Fibroblast of lung (primary cell): ENCODE data around the gene CCDC69. TPM values are rescaled to one million over a fixed set of nuclear protein-coding genes. Genes with fewer than 3 reads are reported as not detected.

Experiments
- DNase-seq, 2 donors: peaks; one replicate each; pipeline versions ENCODE4 v3.0.0 to v3.0.0-alpha.2; 2010; ENCODE audit warnings: low read depth in 2 of 2
- H2AFZ ChIP-seq: 2 replicates; pipeline ENCODE4 v1.5.1; 2012; ENCODE audit warnings: low read length, control low read depth, inconsistent platforms
- H3K27ac ChIP-seq: 2 replicates; pipeline ENCODE4 v1.5.1; 2011; ENCODE audit warnings: low read length, control low read depth; ENCODE audit not compliant: insufficient read depth
- H3K27me3 ChIP-seq: 2 replicates; pipeline ENCODE4 v1.5.1; 2011; ENCODE audit warnings: mild to moderate bottlenecking, low read length; ENCODE audit not compliant: control insufficient read depth, insufficient read depth
- H3K36me3 ChIP-seq: 2 replicates; pipeline ENCODE4 v1.5.1; 2011; ENCODE audit warnings: low read length; ENCODE audit not compliant: control insufficient read depth, insufficient read depth
- H3K4me1 ChIP-seq: 2 replicates; pipeline ENCODE4 v1.5.1; 2011; ENCODE audit warnings: low read length; ENCODE audit not compliant: control insufficient read depth, insufficient read depth; ENCODE audit errors: extremely low read depth
- H3K4me2 ChIP-seq: 2 replicates; pipeline ENCODE4 v1.5.1; 2011; ENCODE audit warnings: low read length, control low read depth; ENCODE audit not compliant: insufficient read depth; ENCODE audit errors: extremely low read depth
- H3K4me3 ChIP-seq, 4 experiments: fragments of 200-600 bp in 1 of 4; sonication (generic) in 1 of 4; replicated peaks in 1 of 4; 2 replicates each; pipeline ENCODE4 v1.5.1; 2011 to 2016; ENCODE audit warnings: low read length in 4 of 4, low read depth in 3 of 4, mild to moderate bottlenecking in 3 of 4, control low read depth in 2 of 4, inconsistent platforms in 1 of 4, mixed read lengths in 1 of 4; ENCODE audit not compliant: insufficient read depth in 1 of 4; ENCODE audit errors: control extremely low read depth in 1 of 4
- H3K79me2 ChIP-seq: 2 replicates; pipeline ENCODE4 v1.5.1; 2012; ENCODE audit warnings: mild to moderate bottlenecking, low read length, inconsistent platforms; ENCODE audit not compliant: control insufficient read depth, insufficient read depth
- H3K9ac ChIP-seq: 2 replicates; pipeline ENCODE4 v1.5.1; 2011; ENCODE audit warnings: mild to moderate bottlenecking, low read length, control low read depth; ENCODE audit not compliant: insufficient read depth
- H3K9me3 ChIP-seq: 2 replicates; pipeline ENCODE4 v1.5.1; 2012; ENCODE audit warnings: low read depth, low read length; ENCODE audit not compliant: control insufficient read depth, insufficient read depth
- H4K20me1 ChIP-seq: 2 replicates; pipeline ENCODE4 v1.5.1; 2011; ENCODE audit warnings: low read length; ENCODE audit not compliant: control insufficient read depth, insufficient read depth; ENCODE audit errors: extremely low read depth
- EZH2 ChIP-seq: IDR thresholded peaks from 2 replicates; pipeline ENCODE4 v1.5.1; 2012; ENCODE audit warnings: low read length, control low read depth, mild to moderate bottlenecking; ENCODE audit errors: missing control alignments
- polyA plus RNA-seq, 2 donors: library from polyadenylated mRNA; depleted of rRNA in 1 of 2; stranded (reverse) in 1 of 2; unstranded in 1 of 2; fragments of >200 nt; gene quantifications; 2 replicates each; pipeline ENCODE4 v1.2.1, GENCODE V29; 2011 to 2012; ENCODE audit warnings: missing spikeins in 1 of 2
- total RNA-seq: library from RNA; depleted of rRNA; stranded (reverse); fragments of >200 nt; gene quantifications from 2 replicates; pipeline ENCODE4 v1.2.1, GENCODE V29; 2014
- TF ChIP-seq, protein P1 (sequence below), 2 donors: IDR thresholded peaks in 1 of 2; conservative IDR thresholded peaks in 1 of 2; 1 replicate in 1 of 2; 2 replicates in 1 of 2; pipeline ENCODE4 v1.5.1; 2011 to 2012; ENCODE audit warnings: low read length in 2 of 2, control low read depth in 1 of 2, inconsistent platforms in 1 of 2, low read depth in 1 of 2, mild to moderate bottlenecking in 1 of 2

CCDC69 gene
- total and polyA plus RNA-seq, 2 donors (not counting 1 experiment from before 2014, with no cell fraction given), result 1.5 to 4.0 TPM

DNA sequence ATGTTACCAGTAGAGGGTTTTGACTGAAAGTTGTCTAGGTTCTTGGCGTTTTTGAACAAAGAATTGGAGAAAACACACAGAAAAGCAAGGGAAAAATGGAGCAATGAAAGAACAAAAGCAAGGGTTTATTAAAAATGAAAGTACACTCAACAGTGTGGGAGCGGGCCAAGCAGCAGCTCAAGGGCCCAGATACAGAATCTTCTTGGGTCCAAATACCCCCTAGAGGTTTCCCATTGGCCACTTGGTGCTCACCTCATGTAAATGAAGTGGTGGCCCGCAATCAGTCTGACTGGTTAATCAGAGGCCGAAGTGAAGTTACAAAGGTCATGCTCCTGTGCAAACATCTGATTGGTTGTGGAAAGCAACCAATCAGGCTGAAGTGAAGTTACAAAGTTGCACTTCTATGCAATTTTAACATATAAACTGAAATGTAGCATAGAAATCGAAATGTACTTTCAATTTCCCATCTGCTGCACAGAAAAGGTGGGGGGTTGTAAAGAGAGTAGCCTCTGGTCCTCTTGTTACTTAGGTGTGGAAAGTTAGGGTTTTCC is 27.2 kb upstream of the CCDC69 start:
- no peak overlapping the region for H2AFZ ChIP-seq
- no peak overlapping the region for H3K4me3 ChIP-seq
- H3K36me3 ChIP-seq, result no peaks in the 10 kb centered on the region
- H3K27ac ChIP-seq, result no peak overlapping the region
- H3K9me3 ChIP-seq, result no peaks in the 10 kb centered on the region
- peaks cover 2% of the 10 kb centered on the region for H3K27me3 ChIP-seq
- DNase-seq, result no peak
- no peak overlapping the region for H3K4me2 ChIP-seq
- TF ChIP-seq, protein P1, sequence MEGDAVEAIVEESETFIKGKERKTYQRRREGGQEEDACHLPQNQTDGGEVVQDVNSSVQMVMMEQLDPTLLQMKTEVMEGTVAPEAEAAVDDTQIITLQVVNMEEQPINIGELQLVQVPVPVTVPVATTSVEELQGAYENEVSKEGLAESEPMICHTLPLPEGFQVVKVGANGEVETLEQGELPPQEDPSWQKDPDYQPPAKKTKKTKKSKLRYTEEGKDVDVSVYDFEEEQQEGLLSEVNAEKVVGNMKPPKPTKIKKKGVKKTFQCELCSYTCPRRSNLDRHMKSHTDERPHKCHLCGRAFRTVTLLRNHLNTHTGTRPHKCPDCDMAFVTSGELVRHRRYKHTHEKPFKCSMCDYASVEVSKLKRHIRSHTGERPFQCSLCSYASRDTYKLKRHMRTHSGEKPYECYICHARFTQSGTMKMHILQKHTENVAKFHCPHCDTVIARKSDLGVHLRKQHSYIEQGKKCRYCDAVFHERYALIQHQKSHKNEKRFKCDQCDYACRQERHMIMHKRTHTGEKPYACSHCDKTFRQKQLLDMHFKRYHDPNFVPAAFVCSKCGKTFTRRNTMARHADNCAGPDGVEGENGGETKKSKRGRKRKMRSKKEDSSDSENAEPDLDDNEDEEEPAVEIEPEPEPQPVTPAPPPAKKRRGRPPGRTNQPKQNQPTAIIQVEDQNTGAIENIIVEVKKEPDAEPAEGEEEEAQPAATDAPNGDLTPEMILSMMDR (conservative IDR thresholded peaks at IDR 0.05 in 1 of 2, IDR thresholded peaks at IDR 0.05 in 1 of 2; ENCODE audit: low read depth in 1 of 2, low read length in 2 of 2), result no peak
- TF ChIP-seq EZH2, result no peak
- no peaks in the 10 kb centered on the region for H4K20me1 ChIP-seq
- H3K79me2 ChIP-seq, result no peaks in the 10 kb centered on the region
- H3K4me1 ChIP-seq, result no peaks in the 10 kb centered on the region
- no peak overlapping the region for H3K9ac ChIP-seq

DNA sequence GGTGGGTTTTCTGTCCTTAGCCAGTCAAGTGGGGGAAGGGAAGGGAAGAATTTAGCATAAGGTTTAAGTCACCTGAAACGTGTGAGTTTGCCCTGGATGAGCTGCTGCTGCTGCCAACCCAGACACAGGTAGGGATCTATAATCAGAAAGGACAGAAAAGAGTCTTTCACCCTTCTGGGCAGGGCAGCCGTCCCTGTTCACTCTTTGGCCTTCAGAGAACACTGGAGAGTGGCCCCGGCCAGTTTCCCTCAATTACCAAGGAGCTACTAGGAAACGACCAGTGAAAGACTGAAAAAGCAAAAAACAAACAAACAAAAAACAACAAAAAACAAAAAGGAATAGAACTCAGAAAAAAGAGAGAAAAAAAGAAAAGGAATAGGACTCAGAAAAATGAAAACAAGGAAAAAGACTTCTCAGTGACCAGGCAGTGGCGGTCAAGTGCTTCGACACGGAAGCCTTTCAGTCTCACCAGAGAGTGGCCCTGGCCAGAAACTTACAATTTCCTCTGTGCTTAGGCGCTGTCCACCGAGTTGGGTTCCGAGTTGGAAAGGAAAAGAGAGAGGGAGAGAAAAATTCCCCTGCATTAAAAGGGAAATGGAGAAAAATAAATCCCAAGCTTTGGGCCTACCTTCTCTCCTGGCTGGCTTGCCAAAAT is 26.6 kb upstream of the CCDC69 start:
- no peak overlapping the region for H2AFZ ChIP-seq
- no peaks in the 10 kb centered on the region for H3K4me1 ChIP-seq
- H3K79me2 ChIP-seq, result no peaks in the 10 kb centered on the region
- no peak overlapping the region for H3K4me3 ChIP-seq
- no peaks in the 10 kb centered on the region for H3K36me3 ChIP-seq
- no peak overlapping the region for H3K9ac ChIP-seq
- H3K27me3 ChIP-seq, result peaks cover 2% of the 10 kb centered on the region
- H3K9me3 ChIP-seq, result no peaks in the 10 kb centered on the region
- DNase-seq, result no peak
- no peak overlapping the region for H3K4me2 ChIP-seq
- no peaks in the 10 kb centered on the region for H4K20me1 ChIP-seq
- no peak overlapping the region for H3K27ac ChIP-seq
- no peak for TF ChIP-seq EZH2
- TF ChIP-seq, protein P1 (conservative IDR thresholded peaks at IDR 0.05 in 1 of 2, IDR thresholded peaks at IDR 0.05 in 1 of 2; ENCODE audit: low read depth in 1 of 2, low read length in 2 of 2), result no peak

GRCh38 chr5:151249281-151249680 is 25.4 kb upstream of the CCDC69 start:
- Histone ChIP-seq H3K9ac (no peak overlapping the region), H3K4me1 (no peaks in the 10 kb centered on the region), H2AFZ (no peak overlapping the region), H3K4me2 (no peak overlapping the region), H3K4me3 (no peak overlapping the region), H3K27ac (no peak overlapping the region), H3K36me3 (no peaks in the 10 kb centered on the region), H4K20me1 (no peaks in the 10 kb centered on the region), H3K27me3 (peaks cover 2% of the 10 kb centered on the region), H3K79me2 (no peaks in the 10 kb centered on the region), H3K9me3 (no peaks in the 10 kb centered on the region)
- TF ChIP-seq EZH2, result no peak
- TF ChIP-seq, protein P1 (conservative IDR thresholded peaks at IDR 0.05 in 1 of 2, IDR thresholded peaks at IDR 0.05 in 1 of 2; ENCODE audit: low read depth in 1 of 2, low read length in 2 of 2), result no peak
- no peak for DNase-seq
